ENCODE data around the gene KCNIP4.

- TF ChIP-seq POLR2AphosphoS5 (IDR thresholded peaks at IDR 0.05; ENCODE audit: borderline replicate concordance, low read depth, low read length) (no peak), EZH2 (IDR thresholded peaks at IDR 0.05) (no peak), FOXP2 (optimal IDR thresholded peaks at IDR 0.05; ENCODE audit: control extremely low read depth, extremely low read length, insufficient read depth) (no peak)
These were observed 950.7 kb downstream of the KCNIP4 start for GRCh38 chr4:20997886-20998285.
